GM12878 (cell line): ENCODE results near the gene MAP1A.

Experiments used
- MTA2 ChIP-seq: fragments of 450-650 bp; IDR thresholded peaks from 2 replicates; pipeline ENCODE4 v1.6.1; 2016; ENCODE audit warnings: low read depth, mild to moderate bottlenecking, moderate library complexity
- MYC ChIP-seq: IDR thresholded peaks from 2 replicates; pipeline ENCODE4 v1.6.1; 2011; ENCODE audit warnings: mild to moderate bottlenecking, low read length, moderate library complexity, inconsistent platforms; ENCODE audit not compliant: insufficient read depth, insufficient replicate concordance, insufficient read length, severe bottlenecking
- ZNF24 ChIP-seq: fragments of 450-650 bp; IDR thresholded peaks from 2 replicates; pipeline ENCODE4 v1.6.1; 2017; ENCODE audit warnings: antibody characterized with exemption, mild to moderate bottlenecking

DNA sequence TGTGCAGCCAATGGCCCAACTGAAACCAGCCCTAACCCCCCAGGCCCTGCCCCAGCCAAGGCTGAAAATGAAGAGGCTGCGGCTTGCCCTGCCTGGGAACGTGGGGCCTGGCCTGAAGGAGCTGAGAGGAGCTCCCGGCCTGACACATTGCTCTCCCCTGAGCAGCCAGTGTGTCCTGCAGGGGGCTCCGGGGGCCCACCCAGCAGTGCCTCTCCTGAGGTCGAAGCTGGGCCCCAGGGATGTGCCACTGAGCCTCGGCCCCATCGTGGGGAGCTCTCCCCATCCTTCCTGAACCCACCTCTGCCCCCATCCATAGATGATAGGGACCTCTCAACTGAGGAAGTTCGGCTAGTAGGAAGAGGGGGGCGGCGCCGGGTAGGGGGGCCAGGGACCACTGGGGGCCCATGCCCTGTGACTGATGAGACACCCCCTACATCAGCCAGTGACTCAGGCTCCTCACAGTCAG is 11.2 kb downstream of the MAP1A start:
- TF ChIP-seq ZNF24 (no peak), MYC (no peak), MTA2 (no peak)
